Vagina (tissue), 2 donors: ENCODE data around the gene APBB2. TPM values are rescaled to one million over a fixed set of nuclear protein-coding genes. Genes with fewer than 3 reads are reported as not detected.
A peak's percentile ranks its signal among the peaks of the same experiment; 100 is the strongest.

ENCODE experiments used
- DNase-seq, 2 donors: peaks; one replicate each; pipeline ENCODE4 v3.0.0-alpha.2; 2017; ENCODE audit errors: extremely low spot score in 2 of 2
- H3K27ac ChIP-seq: fragments of 200-600 bp; sonication (generic); one replicate; pipeline ENCODE4 v1.5.1; 2019
- H3K27me3 ChIP-seq: fragments of 200-600 bp; sonication (generic); one replicate; pipeline ENCODE4 v1.5.1; 2019
- H3K36me3 ChIP-seq, 2 donors: fragments of 200-600 bp; sonication (generic); one replicate each; pipeline ENCODE4 v1.5.1; 2017 to 2019
- H3K4me1 ChIP-seq: fragments of 200-600 bp; sonication (generic); one replicate; pipeline ENCODE4 v1.5.1; 2019
- H3K4me3 ChIP-seq, 2 donors: fragments of 200-600 bp; sonication (generic); 1 replicate in 1 of 2; 2 replicates in 1 of 2; pipeline ENCODE4 v1.5.1; 2016 to 2019
- H3K9me3 ChIP-seq: fragments of 200-600 bp; sonication (generic); one replicate; pipeline ENCODE4 v1.5.1; 2019
- CTCF ChIP-seq, 3 experiments: fragments of 450-650 bp in 2 of 3; fragments of 200-600 bp in 1 of 3; sonication (generic) in 1 of 3; IDR thresholded peaks; one replicate each; pipeline ENCODE4 v1.5.1; 2017 to 2019; ENCODE audit warnings: antibody characterized with exemption in 3 of 3, mild to moderate bottlenecking in 2 of 3, moderate library complexity in 2 of 3
- POLR2A ChIP-seq, 2 donors: fragments of 450-650 bp; IDR thresholded peaks; one replicate each; pipeline ENCODE4 v1.6.1; 2017; ENCODE audit warnings: antibody characterized with exemption in 2 of 2, mild to moderate bottlenecking in 2 of 2, moderate library complexity in 2 of 2
- POLR2AphosphoS5 ChIP-seq, 2 donors: sonication (generic); formaldehyde crosslinking; IDR thresholded peaks; one replicate each; pipeline ENCODE4 v1.9.0; 2017; ENCODE audit warnings: antibody characterized with exemption in 2 of 2, mild to moderate bottlenecking in 2 of 2, low read depth in 1 of 2; ENCODE audit not compliant: insufficient read depth in 1 of 2
- intact Hi-C: fragments of 100-400 bp; cut with DNase I; formaldehyde crosslinking; loops from one replicate; pipeline ENCODE4 v1.15.1; 2023
- total RNA-seq: library from RNA; depleted of rRNA; stranded (reverse); fragments of >200 nt; gene quantifications from one replicate; pipeline ENCODE4 v1.2.3, GENCODE V29; 2016

APBB2 gene
- total RNA-seq, 1 donor from 2014 or later: 68.8 TPM

GRCh38 chr4:40946652-40947051, 267.7 kb downstream of the APBB2 start:
- H3K9me3 ChIP-seq: no peaks in the 10 kb centered on the region
- intact Hi-C loops: no loop called here
- DNase-seq: no peak
- peaks cover 0 to 6% of the 10 kb centered on the region in 2 donors for H3K36me3 ChIP-seq
- H3K4me1 ChIP-seq: no peaks in the 10 kb centered on the region
- TF ChIP-seq CTCF (IDR thresholded peaks at IDR 0.05) (no peak), POLR2A (IDR thresholded peaks at IDR 0.05) (no peak), POLR2AphosphoS5 (IDR thresholded peaks at IDR 0.05; ENCODE audit: insufficient read depth in 1 of 2, low read depth in 1 of 2) (no peak)
- H3K4me3 ChIP-seq: no peak overlapping the region
- no peaks in the 10 kb centered on the region for H3K27me3 ChIP-seq
- H3K27ac ChIP-seq: no peak overlapping the region

- H3K4me3 ChIP-seq: no peak overlapping the region
These were observed 273.6 kb downstream of the APBB2 start for GRCh38 chr4:40940756-40941155.

GRCh38 chr4:40940317-40940741, 274.0 kb downstream of the APBB2 start:
- Histone ChIP-seq H3K27me3 (no peaks in the 10 kb centered on the region), H3K4me3 (no peak overlapping the region), H3K9me3 (no peaks in the 10 kb centered on the region), H3K4me1 (peaks cover 17% of the 10 kb centered on the region), H3K36me3 (peaks cover 0 to 6% of the 10 kb centered on the region in 2 donors), H3K27ac (no peak overlapping the region)
- intact Hi-C loops: no loop called here
- no peak for TF ChIP-seq CTCF (IDR thresholded peaks at IDR 0.05)
- no peak for TF ChIP-seq POLR2AphosphoS5 (IDR thresholded peaks at IDR 0.05; ENCODE audit: insufficient read depth in 1 of 2, low read depth in 1 of 2)
- no peak for TF ChIP-seq POLR2A (IDR thresholded peaks at IDR 0.05)
- DNase-seq: no peak

More at GRCh38 chr4:40940756-40941155, 273.6 kb downstream of the APBB2 start:
- intact Hi-C loops: no loop called here
- DNase-seq: no peak
- TF ChIP-seq POLR2A (IDR thresholded peaks at IDR 0.05): no peak
- no peak for TF ChIP-seq CTCF (IDR thresholded peaks at IDR 0.05)
- peak in 1 of 2 donors; percentile 65 for TF ChIP-seq POLR2AphosphoS5 (IDR thresholded peaks at IDR 0.05; ENCODE audit: insufficient read depth in 1 of 2, low read depth in 1 of 2)
- Histone ChIP-seq H3K27me3 (no peaks in the 10 kb centered on the region), H3K4me1 (peaks cover 17% of the 10 kb centered on the region), H3K27ac (no peak overlapping the region), H3K9me3 (no peaks in the 10 kb centered on the region), H3K36me3 (peaks cover 0 to 6% of the 10 kb centered on the region in 2 donors)

GRCh38 chr4:40939856-40940255, 274.5 kb downstream of the APBB2 start:
- no peak for DNase-seq
- H3K4me3 ChIP-seq: no peak overlapping the region
- intact Hi-C loops: no loop called here
- H3K9me3 ChIP-seq: no peaks in the 10 kb centered on the region
- H3K36me3 ChIP-seq: peaks cover 0 to 6% of the 10 kb centered on the region in 2 donors
- no peak for TF ChIP-seq POLR2A (IDR thresholded peaks at IDR 0.05)
- no peak for TF ChIP-seq POLR2AphosphoS5 (IDR thresholded peaks at IDR 0.05; ENCODE audit: insufficient read depth in 1 of 2, low read depth in 1 of 2)
- no peak for TF ChIP-seq CTCF (IDR thresholded peaks at IDR 0.05)
- H3K27ac ChIP-seq: no peak overlapping the region
- H3K27me3 ChIP-seq: no peaks in the 10 kb centered on the region
- H3K4me1 ChIP-seq: peaks cover 17% of the 10 kb centered on the region

GRCh38 chr4:40938337-40938736, 276.0 kb downstream of the APBB2 start:
- no peak overlapping the region for H3K4me3 ChIP-seq
- intact Hi-C loops: no loop called here
- no peaks in the 10 kb centered on the region for H3K9me3 ChIP-seq
- peaks cover 17% of the 10 kb centered on the region for H3K4me1 ChIP-seq
- TF ChIP-seq POLR2AphosphoS5 (IDR thresholded peaks at IDR 0.05; ENCODE audit: insufficient read depth in 1 of 2, low read depth in 1 of 2) (no peak), CTCF (IDR thresholded peaks at IDR 0.05) (no peak), POLR2A (IDR thresholded peaks at IDR 0.05) (no peak)
- DNase-seq: no peak
- no peaks in the 10 kb centered on the region for H3K27me3 ChIP-seq
- H3K27ac ChIP-seq: no peak overlapping the region
- H3K36me3 ChIP-seq: peaks cover 0 to 6% of the 10 kb centered on the region in 2 donors
